Tibial nerve (tissue), 4 donors: Measurements from ENCODE around the gene PRR20D.

Experiments used
- EP300 ChIP-seq, 2 donors: sonication (generic); formaldehyde crosslinking; IDR thresholded peaks; one replicate each; pipeline ENCODE4 v1.6.1; 2017; ENCODE audit warnings: antibody characterized with exemption in 2 of 2, mild to moderate bottlenecking in 1 of 2
- POLR2A ChIP-seq, 2 donors: fragments of 450-650 bp; IDR thresholded peaks; one replicate each; pipeline ENCODE4 v1.6.1; 2017; ENCODE audit warnings: antibody characterized with exemption in 2 of 2, mild to moderate bottlenecking in 2 of 2, moderate library complexity in 2 of 2
- TF ChIP-seq, protein P1 (sequence below), 5 experiments: fragments of 200-600 bp in 3 of 5; fragments of 450-650 bp in 2 of 5; sonication (generic) in 3 of 5; IDR thresholded peaks; one replicate each; pipeline ENCODE4 v1.5.1; 2016 to 2019; ENCODE audit warnings: antibody characterized with exemption in 5 of 5, mild to moderate bottlenecking in 3 of 5, moderate library complexity in 2 of 5

DNA sequence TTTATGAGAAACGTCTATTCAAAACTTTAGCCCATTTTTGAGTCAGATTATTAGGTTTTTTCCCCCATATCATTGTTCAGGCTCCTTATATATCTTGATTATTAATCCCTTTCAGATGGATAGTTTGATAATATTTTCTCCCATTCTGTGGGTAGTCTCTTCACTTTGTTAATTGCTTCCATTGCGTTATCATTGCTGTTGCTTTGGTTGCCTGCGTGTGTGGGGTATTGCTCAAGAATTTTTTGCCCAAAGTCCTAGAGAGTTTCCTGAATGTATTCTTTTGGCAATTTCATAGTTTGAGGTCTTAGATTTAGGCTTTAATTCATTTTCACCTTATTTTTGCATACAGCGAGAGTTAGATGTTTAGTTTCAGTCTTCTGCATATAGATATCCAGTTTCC lies 45.5 kb upstream of the PRR20D start:
- TF ChIP-seq, protein P1, sequence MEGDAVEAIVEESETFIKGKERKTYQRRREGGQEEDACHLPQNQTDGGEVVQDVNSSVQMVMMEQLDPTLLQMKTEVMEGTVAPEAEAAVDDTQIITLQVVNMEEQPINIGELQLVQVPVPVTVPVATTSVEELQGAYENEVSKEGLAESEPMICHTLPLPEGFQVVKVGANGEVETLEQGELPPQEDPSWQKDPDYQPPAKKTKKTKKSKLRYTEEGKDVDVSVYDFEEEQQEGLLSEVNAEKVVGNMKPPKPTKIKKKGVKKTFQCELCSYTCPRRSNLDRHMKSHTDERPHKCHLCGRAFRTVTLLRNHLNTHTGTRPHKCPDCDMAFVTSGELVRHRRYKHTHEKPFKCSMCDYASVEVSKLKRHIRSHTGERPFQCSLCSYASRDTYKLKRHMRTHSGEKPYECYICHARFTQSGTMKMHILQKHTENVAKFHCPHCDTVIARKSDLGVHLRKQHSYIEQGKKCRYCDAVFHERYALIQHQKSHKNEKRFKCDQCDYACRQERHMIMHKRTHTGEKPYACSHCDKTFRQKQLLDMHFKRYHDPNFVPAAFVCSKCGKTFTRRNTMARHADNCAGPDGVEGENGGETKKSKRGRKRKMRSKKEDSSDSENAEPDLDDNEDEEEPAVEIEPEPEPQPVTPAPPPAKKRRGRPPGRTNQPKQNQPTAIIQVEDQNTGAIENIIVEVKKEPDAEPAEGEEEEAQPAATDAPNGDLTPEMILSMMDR (IDR thresholded peaks at IDR 0.05) = no peak
- no peak for TF ChIP-seq POLR2A (IDR thresholded peaks at IDR 0.05)
- TF ChIP-seq EP300 (IDR thresholded peaks at IDR 0.05) = no peak
